CD4-positive, alpha-beta T cell (primary cell): ENCODE measurements around the gene HLCS. TPM values are rescaled to one million over a fixed set of nuclear protein-coding genes. Genes with fewer than 3 reads are reported as not detected.

Experiments
- ATAC-seq: fragments of 200-7000 bp; cut with Tn5 transposase; one replicate; pipeline ENCODE4 v1.10.0; 2022; ENCODE audit warnings: mild to moderate bottlenecking; ENCODE audit not compliant: poor library complexity
- CTCF ChIA-PET: fragments of 350-600 bp; sonication (Branson Sonifier 250); formaldehyde crosslinking; loops from one replicate; lab custom pipeline; 2021; ENCODE audit warnings: antibody characterized with exemption, inconsistent platforms; lab: Charles Lee
- POLR2A ChIA-PET: fragments of 350-600 bp; sonication (Branson Sonifier 250); formaldehyde crosslinking; loops from one replicate; lab custom pipeline; 2021; ENCODE audit warnings: antibody characterized with exemption, inconsistent platforms; lab: Charles Lee
- DNase-seq, 14 experiments: peaks; one replicate each; pipeline ENCODE4 v3.0.0-alpha.2; 2013 to 2020; ENCODE audit warnings: mixed read lengths in 2 of 14
- H3K27ac ChIP-seq, 2 donors: one replicate each; pipeline versions ENCODE4 v1.5.1 to v1.7.0; 2013; ENCODE audit warnings: low read length in 2 of 2, low read depth in 1 of 2, mild to moderate bottlenecking in 1 of 2
- H3K27me3 ChIP-seq, 2 experiments: 1 replicate in 1 of 2; 2 replicates in 1 of 2; pipeline versions ENCODE4 v1.6.1 to v1.7.0; 2013; ENCODE audit warnings: low read length in 2 of 2, control low read depth in 1 of 2, mild to moderate bottlenecking in 1 of 2, moderate library complexity in 1 of 2; ENCODE audit not compliant: insufficient read depth in 2 of 2, control insufficient read depth in 1 of 2
- H3K36me3 ChIP-seq: one replicate; pipeline ENCODE4 v1.6.1; 2013; ENCODE audit warnings: low read length, control low read depth; ENCODE audit not compliant: insufficient read depth
- H3K4me1 ChIP-seq: one replicate; pipeline ENCODE4 v1.6.1; 2013; ENCODE audit warnings: low read length, control low read depth; ENCODE audit not compliant: insufficient read depth
- H3K4me3 ChIP-seq: one replicate; pipeline ENCODE4 v1.5.1; 2013; ENCODE audit warnings: mild to moderate bottlenecking, low read length, moderate library complexity
- H3K9me3 ChIP-seq, 2 experiments: 1 replicate in 1 of 2; 2 replicates in 1 of 2; pipeline versions ENCODE4 v1.6.1 to v1.7.0; 2013; ENCODE audit warnings: low read length in 2 of 2, mild to moderate bottlenecking in 2 of 2, control low read depth in 1 of 2, moderate library complexity in 1 of 2; ENCODE audit not compliant: control insufficient read depth in 1 of 2, insufficient read depth in 1 of 2
- H3K27ac Mint-ChIP-seq: one replicate; pipeline ENCODE4 v1.8.0; 2020; ENCODE audit warnings: mixed read lengths
- H3K27me3 Mint-ChIP-seq: one replicate; pipeline ENCODE4 v1.8.0; 2021; ENCODE audit warnings: mixed read lengths
- H3K36me3 Mint-ChIP-seq: one replicate; pipeline ENCODE4 v1.8.0; 2021; ENCODE audit warnings: low read depth, mixed read lengths
- H3K4me1 Mint-ChIP-seq: one replicate; pipeline ENCODE4 v1.8.0; 2021; ENCODE audit warnings: low read depth, mixed read lengths
- H3K4me3 Mint-ChIP-seq: one replicate; pipeline ENCODE4 v1.8.0; 2020; ENCODE audit warnings: mild to moderate bottlenecking, mixed read lengths
- H3K9me3 Mint-ChIP-seq: one replicate; pipeline ENCODE4 v1.8.0; 2020; ENCODE audit warnings: mixed read lengths
- CTCF ChIP-seq: fragments of 200-600 bp; IDR thresholded peaks from one replicate; pipeline ENCODE4 v1.8.0; 2022; ENCODE audit warnings: antibody characterized with exemption, mild to moderate bottlenecking
- intact Hi-C, 2 experiments: fragments of 100-400 bp; cut with DNase I in 1 of 2; cut with micrococcal nuclease in 1 of 2; formaldehyde crosslinking; loops; one replicate each; pipeline versions ENCODE4 v1.15.1 to v1.9.0; 2023 to 2025; cut with DNase I, micrococcal nuclease
- total RNA-seq, 174 experiments: library from RNA in 2 of 174; stranded (reverse) in 2 of 174; gene quantifications; one replicate each; pipeline ENCODE4 v1.2.3 and lab custom pipeline; 2021 to 2026

HLCS gene
- total RNA-seq, 2 experiments from 2014 or later, result 8.1 to 10.0 TPM

DNA sequence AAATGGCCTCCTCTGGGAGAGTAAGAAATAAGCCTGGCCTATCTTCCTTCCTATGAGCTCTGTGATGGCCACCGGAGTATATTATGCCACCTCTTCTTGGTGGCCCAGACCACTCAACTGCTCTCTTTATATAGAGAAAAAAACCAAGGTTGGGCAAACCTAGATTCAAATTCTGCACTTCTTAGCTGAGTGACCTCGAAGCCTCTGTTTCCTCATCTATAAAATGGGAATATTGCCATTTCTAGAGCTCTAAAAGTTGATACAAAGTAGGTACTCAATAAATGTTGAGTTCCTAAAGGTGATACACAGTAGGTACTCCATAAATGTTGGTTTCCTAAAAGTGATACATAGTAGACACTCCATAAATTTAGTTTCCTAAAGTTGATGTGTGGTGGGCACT is 120.7 kb downstream of the HLCS start:
- H3K36me3 Mint-ChIP-seq, result no peaks in the 10 kb centered on the region
- no peak overlapping the region for H3K27ac ChIP-seq
- H3K4me3 Mint-ChIP-seq, result no peak overlapping the region
- TF ChIP-seq CTCF, result no peak
- no peaks in the 10 kb centered on the region for H3K27me3 Mint-ChIP-seq
- no peaks in the 10 kb centered on the region for H3K9me3 Mint-ChIP-seq
- CTCF ChIA-PET, result no interaction called here
- H3K27me3 ChIP-seq, result no peaks in the 10 kb centered on the region
- ATAC-seq (no peak), DNase-seq (no peak)
- H3K4me1 ChIP-seq, result no peaks in the 10 kb centered on the region
- H3K9me3 ChIP-seq, result no peaks in the 10 kb centered on the region
- POLR2A ChIA-PET, result no interaction called here
- no peaks in the 10 kb centered on the region for H3K36me3 ChIP-seq
- H3K27ac Mint-ChIP-seq, result no peak overlapping the region
- H3K4me3 ChIP-seq, result no peak overlapping the region
- no peaks in the 10 kb centered on the region for H3K4me1 Mint-ChIP-seq
- intact Hi-C loops, result no loop called here

DNA sequence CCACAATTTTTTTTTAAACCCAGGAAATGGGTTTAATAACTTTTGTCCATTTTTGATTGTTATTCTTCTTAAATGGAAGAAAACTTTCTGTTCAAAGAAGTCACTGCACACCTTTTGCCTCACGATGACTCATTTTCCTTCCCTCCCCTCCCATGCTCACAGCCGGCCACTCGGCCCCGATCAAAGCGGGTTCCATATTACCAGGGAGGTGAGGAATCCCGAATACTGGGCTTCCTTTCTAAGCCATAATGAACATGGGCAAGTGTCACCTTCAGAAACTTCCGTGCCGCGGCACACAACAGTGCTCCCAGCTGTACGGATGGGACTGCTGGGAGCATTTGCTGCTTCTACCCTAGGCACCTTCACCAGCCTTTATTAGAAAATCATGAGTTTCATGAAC is 121.4 kb downstream of the HLCS start:
- intact Hi-C loops, result no loop called here
- no peaks in the 10 kb centered on the region for H3K36me3 ChIP-seq
- H3K27ac ChIP-seq, result no peak overlapping the region
- ChIA-PET CTCF (no interaction called here), POLR2A (no interaction called here)
- Mint-ChIP-seq H3K4me1 (no peaks in the 10 kb centered on the region), H3K27ac (no peak overlapping the region), H3K27me3 (no peaks in the 10 kb centered on the region), H3K4me3 (no peak overlapping the region), H3K9me3 (no peaks in the 10 kb centered on the region), H3K36me3 (no peaks in the 10 kb centered on the region)
- TF ChIP-seq CTCF, result no peak
- DNase-seq, result no peak
- no peaks in the 10 kb centered on the region for H3K9me3 ChIP-seq
- no peaks in the 10 kb centered on the region for H3K4me1 ChIP-seq
- no peak for ATAC-seq
- no peak overlapping the region for H3K4me3 ChIP-seq
- H3K27me3 ChIP-seq, result no peaks in the 10 kb centered on the region

- H3K27ac Mint-ChIP-seq, result no peak overlapping the region
- H3K4me3 Mint-ChIP-seq, result no peak overlapping the region
- Histone ChIP-seq H3K36me3 (no peaks in the 10 kb centered on the region), H3K27me3 (no peaks in the 10 kb centered on the region), H3K27ac (no peak overlapping the region), H3K4me3 (no peak overlapping the region), H3K9me3 (no peaks in the 10 kb centered on the region), H3K4me1 (no peaks in the 10 kb centered on the region)
- POLR2A ChIA-PET, result no interaction called here
- no peaks in the 10 kb centered on the region for H3K4me1 Mint-ChIP-seq
- no peaks in the 10 kb centered on the region for H3K36me3 Mint-ChIP-seq
- intact Hi-C loops, result no loop called here
- no peak for TF ChIP-seq CTCF
- CTCF ChIA-PET, result no interaction called here
- no peaks in the 10 kb centered on the region for H3K27me3 Mint-ChIP-seq
- no peaks in the 10 kb centered on the region for H3K9me3 Mint-ChIP-seq
- no peak for DNase-seq
- no peak for ATAC-seq
Observed at GRCh38 chr21:36841866-36842265, 124.6 kb downstream of the HLCS start.
